Measurements from ENCODE around the gene DHRS13. TPM values are rescaled to one million over a fixed set of nuclear protein-coding genes. Genes with fewer than 3 reads are reported as not detected.

The DHRS13 gene
- total and polyA plus RNA-seq, 4 donors = 5.0 to 91.6 (median 11.0) TPM

GRCh38 chr17:28944862-28945741, 42.2 kb upstream of the DHRS13 start:
- H3K4me1 ChIP-seq (ENCODE audit: control insufficient read depth in 4 of 4, insufficient read depth in 4 of 4, low read length in 3 of 4) = peaks cover 6 to 33% (median 29%) of the 10 kb centered on the region in 4 donors
- H3K9ac ChIP-seq (ENCODE audit: low read depth in 1 of 2, low read length in 2 of 2) = no peak overlapping the region
- H3K9me3 ChIP-seq (ENCODE audit: control insufficient read depth in 4 of 4, low read length in 3 of 4) = no peaks in the 10 kb centered on the region
- 86% methylated on average over 8 of the region's 8 CpGs for WGBS
- H3K27me3 ChIP-seq (ENCODE audit: control insufficient read depth in 4 of 4, insufficient read depth in 4 of 4, low read length in 3 of 4) = no peaks in the 10 kb centered on the region
- no peak overlapping the region for H3K4me3 ChIP-seq (ENCODE audit: low read depth in 1 of 3, low read length in 3 of 3)
- H3K36me3 ChIP-seq (ENCODE audit: control insufficient read depth in 4 of 4, insufficient read depth in 3 of 4, low read depth in 1 of 4, low read length in 3 of 4) = peaks cover 0 to 3% (median 1%) of the 10 kb centered on the region in 4 donors
- no peak overlapping the region for H3K27ac ChIP-seq (ENCODE audit: low read depth in 1 of 2, low read length in 2 of 2)
- TF ChIP-seq SP1 (IDR thresholded peaks at IDR 0.05) (no peak), RXRA (IDR thresholded peaks at IDR 0.05) (no peak), FOXA1 (IDR thresholded peaks at IDR 0.05) (no peak), ZBTB33 (IDR thresholded peaks at IDR 0.05) (no peak), CTCF (IDR thresholded peaks at IDR 0.05; ENCODE audit: low read depth, low read length, missing input control) (no peak), HNF4A (conservative IDR thresholded peaks at IDR 0.05) (no peak), JUND (IDR thresholded peaks at IDR 0.05) (no peak), REST (IDR thresholded peaks at IDR 0.05) (no peak), TAF1 (conservative IDR thresholded peaks at IDR 0.05) (no peak), YY1 (IDR thresholded peaks at IDR 0.05) (no peak), ATF3 (IDR thresholded peaks at IDR 0.05) (no peak), EGR1 (IDR thresholded peaks at IDR 0.05; ENCODE audit: low read depth in 2 of 2) (no peak), HNF4G (IDR thresholded peaks at IDR 0.05) (no peak)
- TF ChIP-seq, protein P1, sequence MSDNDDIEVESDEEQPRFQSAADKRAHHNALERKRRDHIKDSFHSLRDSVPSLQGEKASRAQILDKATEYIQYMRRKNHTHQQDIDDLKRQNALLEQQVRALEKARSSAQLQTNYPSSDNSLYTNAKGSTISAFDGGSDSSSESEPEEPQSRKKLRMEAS (IDR thresholded peaks at IDR 0.05) = no peak
- DNase-seq (ENCODE audit: low spot score) = no peak
